OCI-LY1 (cell line): ENCODE results near the gene VGLL4.

Experiments used
- H2AFZ ChIP-seq: fragments of 200-600 bp; sonication (generic), shearing (Covaris generic); 2 replicates; pipeline ENCODE4 v1.6.0; 2014; ENCODE audit warnings: antibody characterized with exemption, mild to moderate bottlenecking, low read length
- H3F3A ChIP-seq: fragments of 200-600 bp; sonication (generic), shearing (Covaris generic); 2 replicates; pipeline ENCODE4 v1.6.0; 2014; ENCODE audit warnings: mild to moderate bottlenecking, antibody characterized with exemption, low read length, moderate library complexity; ENCODE audit not compliant: insufficient read depth
- H3K27ac ChIP-seq: fragments of 200-600 bp; sonication (generic); 2 replicates; pipeline ENCODE4 v1.5.1; 2014; ENCODE audit warnings: low read length, mixed run types, mild to moderate bottlenecking, low read depth; ENCODE audit not compliant: poor library complexity, severe bottlenecking
- H3K27me3 ChIP-seq: fragments of 200-600 bp; sonication (generic); 2 replicates; pipeline ENCODE4 v1.6.0; 2014; ENCODE audit warnings: antibody characterized with exemption, mild to moderate bottlenecking, low read length, moderate library complexity; ENCODE audit not compliant: insufficient read depth
- H3K36me3 ChIP-seq: fragments of 200-600 bp; sonication (generic); 2 replicates; pipeline ENCODE4 v1.6.1; 2014; ENCODE audit warnings: mild to moderate bottlenecking, antibody characterized with exemption, low read length, moderate library complexity, mixed read lengths; ENCODE audit not compliant: insufficient read depth
- H3K4me1 ChIP-seq: fragments of 200-600 bp; sonication (generic); 2 replicates; pipeline ENCODE4 v1.5.1; 2014; ENCODE audit warnings: mild to moderate bottlenecking, low read length, moderate library complexity; ENCODE audit not compliant: insufficient read depth, severe bottlenecking
- H3K4me2 ChIP-seq: fragments of 200-600 bp; sonication (generic), shearing (Covaris generic); 2 replicates; pipeline ENCODE4 v1.6.1; 2014; ENCODE audit warnings: low read length
- H3K4me3 ChIP-seq: fragments of 200-600 bp; sonication (generic); 2 replicates; pipeline ENCODE4 v1.5.1; 2014; ENCODE audit warnings: low read length, low read depth, mild to moderate bottlenecking, mixed read lengths; ENCODE audit not compliant: poor library complexity, severe bottlenecking
- H3K79me2 ChIP-seq: fragments of 200-600 bp; shearing (Covaris generic); 2 replicates; pipeline ENCODE4 v1.6.1; 2016; ENCODE audit warnings: mixed run types, low read length, mixed read lengths; ENCODE audit not compliant: insufficient read depth
- H3K9ac ChIP-seq: fragments of 200-600 bp; sonication (generic), shearing (Covaris generic); 2 replicates; pipeline ENCODE4 v1.6.1; 2014; ENCODE audit warnings: mild to moderate bottlenecking, low read length, mixed read lengths
- H3K9me2 ChIP-seq: fragments of 200-600 bp; sonication (generic), shearing (Covaris generic); 2 replicates; pipeline ENCODE4 v1.6.1; 2014; ENCODE audit warnings: low read depth, mild to moderate bottlenecking, low read length, mixed read lengths
- H3K9me3 ChIP-seq: fragments of 200-600 bp; shearing (Covaris generic); 2 replicates; pipeline ENCODE4 v1.6.1; 2014; ENCODE audit warnings: low read length, mixed read lengths
- H4K20me1 ChIP-seq: fragments of 200-600 bp; sonication (generic), shearing (Covaris generic); 2 replicates; pipeline ENCODE4 v1.6.0; 2016; ENCODE audit warnings: mild to moderate bottlenecking, low read length; ENCODE audit not compliant: insufficient read depth
- CTCF ChIP-seq: fragments of 200-600 bp; sonication (generic), shearing (Covaris generic); IDR thresholded peaks from 2 replicates; pipeline ENCODE4 v1.5.1; 2017; ENCODE audit warnings: mild to moderate bottlenecking, antibody characterized with exemption, low read length, moderate library complexity, mixed read lengths
- EZH2 ChIP-seq: fragments of 200-600 bp; sonication (generic), shearing (Covaris generic); IDR thresholded peaks from 2 replicates; pipeline ENCODE4 v1.8.0; 2017; ENCODE audit warnings: borderline replicate concordance, mixed run types, mild to moderate bottlenecking, antibody characterized with exemption, low read length, moderate library complexity, mixed read lengths

Gene VGLL4

GRCh38 chr3:11565072-11565471, 78.6 kb downstream of the VGLL4 start:
- peaks cover 68% of the 10 kb centered on the region for H3K36me3 ChIP-seq
- H3K9me2 ChIP-seq = no peaks in the 10 kb centered on the region
- H3K27me3 ChIP-seq = no peaks in the 10 kb centered on the region
- H3K9ac ChIP-seq = no peak overlapping the region
- H3K79me2 ChIP-seq = no peaks in the 10 kb centered on the region
- no peak overlapping the region for H3K4me3 ChIP-seq
- H3K9me3 ChIP-seq = no peaks in the 10 kb centered on the region
- no peaks in the 10 kb centered on the region for H4K20me1 ChIP-seq
- H3K4me2 ChIP-seq = no peak overlapping the region
- TF ChIP-seq EZH2 = no peak
- H3K27ac ChIP-seq = no peak overlapping the region
- no peak overlapping the region for H2AFZ ChIP-seq
- H3F3A ChIP-seq = no peaks in the 10 kb centered on the region
- H3K4me1 ChIP-seq = peaks cover 6% of the 10 kb centered on the region

- H3K9ac ChIP-seq = no peak overlapping the region
- no peak overlapping the region for H3K4me3 ChIP-seq
Observed at GRCh38 chr3:11564577-11565001, 79.1 kb downstream of the VGLL4 start.

GRCh38 chr3:11563865-11564185, 79.9 kb downstream of the VGLL4 start:
- no peak overlapping the region for H3K9ac ChIP-seq
- H3K9me3 ChIP-seq = no peaks in the 10 kb centered on the region
- H3K9me2 ChIP-seq = no peaks in the 10 kb centered on the region
- H3F3A ChIP-seq = no peaks in the 10 kb centered on the region
- no peak overlapping the region for H3K4me2 ChIP-seq
- H3K27ac ChIP-seq = no peak overlapping the region
- peaks cover 63% of the 10 kb centered on the region for H3K36me3 ChIP-seq
- no peak overlapping the region for H3K4me3 ChIP-seq
- H4K20me1 ChIP-seq = no peaks in the 10 kb centered on the region
- no peaks in the 10 kb centered on the region for H3K27me3 ChIP-seq
- TF ChIP-seq EZH2 (no peak), CTCF (no peak)
- peaks cover 18% of the 10 kb centered on the region for H3K4me1 ChIP-seq
- H3K79me2 ChIP-seq = no peaks in the 10 kb centered on the region
- H2AFZ ChIP-seq = no peak overlapping the region

More at GRCh38 chr3:11564577-11565001, 79.1 kb downstream of the VGLL4 start:
- H3K9me2 ChIP-seq = no peaks in the 10 kb centered on the region
- H3K79me2 ChIP-seq = no peaks in the 10 kb centered on the region
- H3K9me3 ChIP-seq = no peaks in the 10 kb centered on the region
- H4K20me1 ChIP-seq = no peaks in the 10 kb centered on the region
- H3K36me3 ChIP-seq = peaks cover 67% of the 10 kb centered on the region
- H3K27ac ChIP-seq = no peak overlapping the region
- H3F3A ChIP-seq = no peaks in the 10 kb centered on the region
- peaks cover 10% of the 10 kb centered on the region for H3K4me1 ChIP-seq
- no peaks in the 10 kb centered on the region for H3K27me3 ChIP-seq
- no peak overlapping the region for H2AFZ ChIP-seq
- H3K4me2 ChIP-seq = no peak overlapping the region
- TF ChIP-seq EZH2 (no peak), CTCF (no peak)

GRCh38 chr3:11563159-11563864, 80.4 kb downstream of the VGLL4 start:
- Histone ChIP-seq H3K4me1 (peaks cover 23% of the 10 kb centered on the region), H3K4me2 (no peak overlapping the region), H2AFZ (no peak overlapping the region), H3K79me2 (no peaks in the 10 kb centered on the region), H3K4me3 (no peak overlapping the region), H3K9me2 (no peaks in the 10 kb centered on the region), H3F3A (no peaks in the 10 kb centered on the region), H3K9ac (no peak overlapping the region), H4K20me1 (no peaks in the 10 kb centered on the region), H3K27ac (no peak overlapping the region), H3K27me3 (no peaks in the 10 kb centered on the region), H3K9me3 (no peaks in the 10 kb centered on the region), H3K36me3 (peaks cover 63% of the 10 kb centered on the region)
- TF ChIP-seq EZH2 = no peak
- TF ChIP-seq CTCF = no peak
